Loucy (cell line): ENCODE data around the gene FLOT2.

Source experiments
- H2AFZ ChIP-seq: fragments of 200-600 bp; sonication (generic); 2 replicates; pipeline ENCODE4 v1.6.0; 2016; ENCODE audit warnings: antibody characterized with exemption, mild to moderate bottlenecking, low read length, moderate library complexity
- H3F3A ChIP-seq: fragments of 200-600 bp; 2 replicates; pipeline ENCODE4 v1.6.0; 2016; ENCODE audit warnings: antibody characterized with exemption, low read depth, mild to moderate bottlenecking
- H3K27me3 ChIP-seq: fragments of 200-600 bp; sonication (generic); 2 replicates; pipeline ENCODE4 v1.6.1; 2014; ENCODE audit warnings: low read length, mild to moderate bottlenecking; ENCODE audit not compliant: insufficient read depth, poor library complexity, severe bottlenecking
- H3K36me3 ChIP-seq: fragments of 200-600 bp; sonication (generic); 2 replicates; pipeline ENCODE4 v1.6.1; 2016; ENCODE audit warnings: low read length; ENCODE audit not compliant: insufficient read depth
- H3K4me1 ChIP-seq: fragments of 200-600 bp; sonication (generic); 2 replicates; pipeline ENCODE4 v1.5.1; 2014; ENCODE audit warnings: low read length, mild to moderate bottlenecking; ENCODE audit not compliant: insufficient read depth, poor library complexity, severe bottlenecking
- H3K4me2 ChIP-seq: fragments of 200-600 bp; sonication (generic); 2 replicates; pipeline ENCODE4 v1.6.0; 2014; ENCODE audit warnings: antibody characterized with exemption, low read length, low read depth, mild to moderate bottlenecking; ENCODE audit not compliant: poor library complexity, severe bottlenecking
- H3K4me3 ChIP-seq: fragments of 200-600 bp; sonication (generic); 2 replicates; pipeline ENCODE4 v1.5.1; 2014; ENCODE audit warnings: low read length, mild to moderate bottlenecking, mixed read lengths; ENCODE audit not compliant: poor library complexity, severe bottlenecking
- H3K79me2 ChIP-seq: fragments of 200-600 bp; sonication (generic); 2 replicates; pipeline ENCODE4 v1.6.1; 2014; ENCODE audit warnings: low read length; ENCODE audit not compliant: insufficient read depth
- H3K9ac ChIP-seq: fragments of 200-600 bp; sonication (generic); 2 replicates; pipeline ENCODE4 v1.6.0; 2014; ENCODE audit warnings: mild to moderate bottlenecking, low read depth, low read length, moderate library complexity; ENCODE audit not compliant: poor library complexity, severe bottlenecking
- H3K9me2 ChIP-seq: fragments of 200-600 bp; sonication (generic); replicated peaks from 2 replicates; pipeline ENCODE4 v1.6.1; 2016; ENCODE audit warnings: low read depth, low read length, mixed read lengths
- H3K9me3 ChIP-seq: fragments of 200-600 bp; sonication (generic); 2 replicates; pipeline ENCODE4 v1.6.1; 2014; ENCODE audit warnings: mild to moderate bottlenecking, antibody characterized with exemption, low read length, low read depth; ENCODE audit not compliant: insufficient read depth
- H4K20me1 ChIP-seq: fragments of 200-600 bp; sonication (generic); 2 replicates; pipeline ENCODE4 v1.6.0; 2014; ENCODE audit warnings: antibody characterized with exemption, low read length, mild to moderate bottlenecking; ENCODE audit not compliant: insufficient read depth, poor library complexity, severe bottlenecking
- CTCF ChIP-seq: fragments of 200-600 bp; sonication (generic); conservative IDR thresholded peaks from 2 replicates; pipeline ENCODE4 v1.5.1; 2014; ENCODE audit warnings: mild to moderate bottlenecking, antibody characterized with exemption, low read length
- EZH2phosphoT487 ChIP-seq: fragments of 200-600 bp; IDR thresholded peaks from 2 replicates; pipeline ENCODE4 v1.6.1; 2018; ENCODE audit warnings: antibody characterized with exemption, mild to moderate bottlenecking, moderate library complexity, borderline replicate concordance

The FLOT2 gene

DNA sequence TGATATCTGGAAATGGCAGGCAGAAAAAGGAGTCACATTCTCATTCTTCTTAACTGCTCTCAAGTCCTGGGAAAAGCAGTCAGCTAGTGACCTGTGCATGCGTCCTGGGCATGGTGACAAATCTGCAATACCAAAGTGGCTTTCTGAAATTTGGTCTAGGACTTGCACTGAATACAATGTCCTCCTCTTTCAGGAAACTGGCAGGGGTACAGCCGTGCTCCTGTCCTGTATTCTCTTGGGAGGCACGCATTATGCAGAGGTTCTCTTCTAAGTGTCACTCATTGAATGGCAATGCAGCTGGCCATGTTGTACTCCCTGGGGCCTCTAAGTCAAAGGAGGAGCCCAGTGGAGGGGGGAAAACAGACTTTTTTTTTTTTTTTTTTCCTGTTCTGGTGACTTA, 43.1 kb upstream of the FLOT2 start:
- Histone ChIP-seq H3K9me3 (no peaks in the 10 kb centered on the region), H3K4me3 (no peak overlapping the region), H3K9ac (no peak overlapping the region), H2AFZ (no peak overlapping the region), H3K27me3 (no peaks in the 10 kb centered on the region), H3F3A (no peaks in the 10 kb centered on the region), H3K4me2 (no peak overlapping the region), H3K79me2 (peaks cover 99% of the 10 kb centered on the region), H3K4me1 (peaks cover 26% of the 10 kb centered on the region), H3K9me2 (no peaks in the 10 kb centered on the region), H3K36me3 (peaks cover 58% of the 10 kb centered on the region; the same call in 1 of the 2 replicates), H4K20me1 (peaks cover 92% of the 10 kb centered on the region)
- TF ChIP-seq CTCF: no peak
- TF ChIP-seq EZH2phosphoT487: no peak

DNA sequence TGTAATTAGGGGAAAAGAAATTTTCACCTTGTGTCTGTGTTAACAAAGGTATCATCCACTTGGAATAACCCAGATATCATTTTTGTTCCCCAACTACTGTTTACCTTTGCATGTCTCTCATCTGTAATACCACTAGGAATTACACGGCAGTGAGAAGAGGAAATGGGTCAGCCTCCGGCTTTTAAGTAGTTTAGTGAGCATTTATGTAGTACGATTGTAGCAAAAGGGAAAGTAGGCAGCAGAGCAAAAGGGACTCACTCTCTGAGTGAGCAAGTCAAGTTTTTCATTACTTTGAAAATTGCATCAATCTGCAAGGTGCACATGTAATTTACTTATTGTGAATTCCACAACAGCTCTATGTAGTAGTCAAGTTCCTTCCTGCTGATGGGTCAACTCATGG, 42.6 kb upstream of the FLOT2 start:
- peaks cover 99% of the 10 kb centered on the region for H3K79me2 ChIP-seq
- peaks cover 21% of the 10 kb centered on the region for H3K4me1 ChIP-seq
- H2AFZ ChIP-seq: no peak overlapping the region
- H3F3A ChIP-seq: no peaks in the 10 kb centered on the region
- H3K9ac ChIP-seq: no peak overlapping the region
- no peak overlapping the region for H3K4me2 ChIP-seq
- TF ChIP-seq CTCF: no peak
- no peak for TF ChIP-seq EZH2phosphoT487
- H3K9me3 ChIP-seq: no peaks in the 10 kb centered on the region
- H3K4me3 ChIP-seq: no peak overlapping the region
- H4K20me1 ChIP-seq: peaks cover 88% of the 10 kb centered on the region
- H3K9me2 ChIP-seq: no peaks in the 10 kb centered on the region
- no peaks in the 10 kb centered on the region for H3K27me3 ChIP-seq
- H3K36me3 ChIP-seq: peaks cover 58% of the 10 kb centered on the region; the same call in 1 of the 2 replicates

DNA sequence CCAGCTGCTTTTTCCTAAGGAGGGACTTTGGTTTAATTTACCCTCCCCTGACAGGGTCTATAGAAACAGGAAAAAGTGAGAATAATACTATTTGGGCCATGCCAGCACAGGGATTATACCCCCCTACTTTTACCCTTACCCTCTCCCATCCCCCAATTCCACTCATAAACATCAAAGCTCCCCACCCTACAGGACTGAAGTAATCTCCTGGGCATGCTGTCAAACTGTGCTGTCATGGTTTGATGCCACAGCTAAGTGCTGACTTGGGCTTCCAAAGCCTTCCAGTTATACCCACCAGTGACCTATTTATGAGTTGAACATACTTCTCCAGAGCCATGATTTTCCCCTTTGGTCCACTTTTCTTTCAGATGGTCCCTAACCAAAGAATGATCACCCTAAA, 41.0 kb upstream of the FLOT2 start:
- Histone ChIP-seq H3K9me2 (no peaks in the 10 kb centered on the region), H3K27me3 (no peaks in the 10 kb centered on the region), H3K9ac (no peak overlapping the region), H3K36me3 (peaks cover 51% of the 10 kb centered on the region; the same call in 1 of the 2 replicates), H3K79me2 (peaks cover 97% of the 10 kb centered on the region), H3K4me2 (no peak overlapping the region), H3K4me1 (peaks cover 20% of the 10 kb centered on the region), H2AFZ (no peak overlapping the region), H3F3A (no peaks in the 10 kb centered on the region), H4K20me1 (peaks cover 87% of the 10 kb centered on the region), H3K9me3 (no peaks in the 10 kb centered on the region), H3K4me3 (no peak overlapping the region)
- TF ChIP-seq CTCF (no peak), EZH2phosphoT487 (no peak)
